Body of pancreas (tissue), 4 donors: ENCODE data around the gene SAPCD2.

Experiments
- CTCF ChIP-seq, 7 experiments: fragments of 450-650 bp in 4 of 7; fragments of 200-600 bp in 3 of 7; sonication (generic) in 3 of 7; IDR thresholded peaks; one replicate each; pipeline ENCODE4 v1.5.1; 2016 to 2019; ENCODE audit warnings: antibody characterized with exemption in 7 of 7
- POLR2A ChIP-seq, 3 donors: fragments of 450-650 bp; IDR thresholded peaks; one replicate each; pipeline ENCODE4 v1.6.1; 2016; ENCODE audit warnings: antibody characterized with exemption in 3 of 3, mild to moderate bottlenecking in 2 of 3

- TF ChIP-seq CTCF (IDR thresholded peaks at IDR 0.05) (no peak), POLR2A (IDR thresholded peaks at IDR 0.05) (no peak)
These were observed 54.8 kb downstream of the SAPCD2 start for GRCh38 chr9:137015540-137015930.
